ENCODE data around the gene GNPDA1.
A peak's percentile ranks its signal among the peaks of the same experiment; 100 is the strongest.

GNPDA1 gene

DNA sequence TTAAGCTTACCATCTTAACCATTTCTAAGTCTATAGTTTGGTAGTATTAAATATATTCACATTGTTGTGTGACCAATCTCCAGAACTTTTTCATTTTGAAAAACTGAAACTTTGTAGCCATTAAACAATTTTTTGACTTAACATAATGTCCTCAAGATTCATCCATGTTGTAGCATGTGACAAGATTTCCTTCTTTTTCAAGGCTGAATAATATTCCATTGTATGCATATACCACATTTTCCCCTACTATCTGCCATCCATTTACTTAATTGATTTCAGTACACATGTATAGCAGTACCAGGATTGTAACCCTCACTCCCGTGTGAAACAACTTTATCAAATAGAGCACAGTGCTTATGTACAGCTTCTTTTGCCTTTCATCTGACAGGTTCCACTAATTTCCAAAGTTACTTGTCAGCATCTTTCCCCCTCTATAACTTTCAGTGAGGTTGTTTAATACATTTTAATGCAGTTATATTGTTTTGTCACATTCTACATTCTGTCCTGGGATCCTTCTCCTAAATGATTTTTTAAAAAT, 7.4 kb upstream of the GNPDA1 start:
- no peak for DNase-seq

DNA sequence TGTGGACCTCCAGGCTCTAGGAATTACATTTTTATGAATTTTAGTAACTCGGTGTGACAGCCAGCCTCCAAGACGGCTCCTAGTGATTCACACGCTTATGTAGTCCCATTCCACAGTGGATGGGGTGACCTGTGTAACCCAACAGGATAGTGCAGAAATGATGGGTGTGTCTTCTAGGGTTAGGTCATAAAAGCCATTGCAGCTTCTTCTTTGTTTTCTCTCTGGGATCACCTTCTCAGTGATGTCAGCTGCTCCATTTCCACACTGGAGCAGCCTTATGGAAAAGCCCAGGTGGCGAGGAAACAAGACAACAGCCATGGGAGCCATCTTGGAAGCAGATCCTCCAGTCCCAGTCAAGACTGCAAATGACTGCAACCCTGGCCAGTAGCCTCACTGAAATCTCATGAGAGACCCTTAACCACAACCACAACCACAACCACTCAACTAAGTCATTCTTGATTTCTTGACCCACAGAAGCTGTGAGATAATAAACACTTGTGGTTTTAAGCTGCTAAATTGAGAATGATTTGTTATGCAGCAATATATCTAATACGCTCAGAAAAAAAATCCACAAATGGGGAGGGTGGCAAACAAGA, 5.1 kb upstream of the GNPDA1 start:
- DNase-seq = no peak

DNA sequence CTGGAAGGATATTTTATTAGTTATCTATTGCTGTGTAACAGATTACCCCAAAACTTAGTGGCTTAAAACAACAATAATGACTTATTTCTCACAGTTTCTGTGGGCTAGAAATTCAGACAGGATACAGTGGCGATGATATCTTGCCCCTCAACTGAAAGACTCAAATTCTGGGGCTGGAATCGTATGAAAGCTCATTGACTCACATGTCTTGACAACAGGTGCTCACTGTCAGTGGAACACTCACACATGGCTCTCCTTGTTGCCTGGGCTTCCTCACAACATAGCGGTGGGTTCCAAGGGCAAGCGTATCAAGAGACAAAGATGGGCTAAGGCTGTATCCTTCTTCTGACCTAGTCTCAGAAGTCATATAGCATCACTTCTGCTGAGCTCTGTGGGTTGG, 3.7 kb upstream of the GNPDA1 start:
- peak; percentile 18 for DNase-seq

DNA sequence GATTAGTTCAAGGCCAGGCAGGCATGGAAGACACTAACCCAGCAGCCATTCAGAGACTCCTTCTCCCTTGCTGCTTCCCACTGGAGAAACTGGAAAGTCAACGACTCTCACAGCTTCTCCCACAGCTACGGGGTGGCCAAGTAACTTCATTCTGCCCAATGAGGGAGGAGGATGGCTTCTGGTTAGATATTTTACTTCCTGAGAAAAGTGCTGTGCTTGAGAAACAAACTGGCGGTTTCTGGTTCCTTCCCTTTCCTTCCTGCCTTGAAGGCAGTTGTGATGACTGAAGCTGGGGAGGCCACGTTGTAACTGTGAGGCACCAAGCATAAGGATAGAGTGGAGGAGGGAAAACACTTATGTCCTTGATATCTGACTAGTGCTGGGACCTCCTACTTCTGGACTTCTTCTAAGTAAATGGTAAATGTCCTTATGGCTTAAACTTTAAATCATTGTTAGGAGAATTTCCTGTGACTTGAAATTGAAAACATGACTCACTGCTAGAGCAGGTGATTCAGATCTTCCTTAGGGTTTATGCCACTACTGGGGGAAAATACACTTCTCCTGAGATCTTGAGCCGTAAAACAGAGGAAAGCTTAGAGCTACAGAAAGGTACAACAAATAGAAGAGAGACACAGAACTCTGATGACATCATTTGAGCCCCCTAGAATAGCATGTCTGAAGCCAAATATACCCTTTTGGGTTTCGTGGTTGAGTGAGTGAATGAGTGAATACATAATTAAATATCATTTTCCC, 3.1 kb upstream of the GNPDA1 start:
- DNase-seq = peak; percentile 32

DNA sequence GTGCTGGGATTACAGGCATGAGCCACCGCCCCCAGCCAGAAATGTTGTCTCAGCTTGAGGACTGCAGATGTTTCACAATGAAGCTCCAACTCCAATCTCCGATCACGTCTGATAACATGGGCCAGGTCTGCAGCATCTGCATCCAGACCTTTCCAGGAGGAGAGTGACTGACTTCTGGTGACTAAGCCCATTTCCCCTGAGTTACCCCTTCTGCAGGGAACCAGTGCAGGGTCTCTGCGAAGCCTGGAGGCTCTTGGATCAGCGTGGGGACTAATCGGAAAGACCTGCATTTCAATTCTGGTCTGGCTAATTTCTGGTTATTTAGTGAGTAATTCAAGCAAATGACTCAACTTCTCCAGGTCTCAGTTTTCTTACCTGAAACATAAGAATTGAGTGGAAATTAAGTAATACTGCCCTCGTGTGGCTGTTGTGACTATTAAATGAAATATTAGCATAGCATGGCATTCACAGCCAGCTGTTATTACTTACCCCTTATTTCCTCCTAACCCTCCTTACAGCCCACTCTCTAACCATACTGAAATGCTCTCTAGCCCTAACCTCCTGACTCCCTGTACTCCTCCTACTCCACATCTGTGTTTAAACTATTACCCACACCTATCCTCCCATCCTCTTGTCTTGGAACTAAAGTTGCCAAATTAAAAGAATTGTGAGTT, 2.2 kb upstream of the GNPDA1 start:
- DNase-seq = peak; percentile 49

DNA sequence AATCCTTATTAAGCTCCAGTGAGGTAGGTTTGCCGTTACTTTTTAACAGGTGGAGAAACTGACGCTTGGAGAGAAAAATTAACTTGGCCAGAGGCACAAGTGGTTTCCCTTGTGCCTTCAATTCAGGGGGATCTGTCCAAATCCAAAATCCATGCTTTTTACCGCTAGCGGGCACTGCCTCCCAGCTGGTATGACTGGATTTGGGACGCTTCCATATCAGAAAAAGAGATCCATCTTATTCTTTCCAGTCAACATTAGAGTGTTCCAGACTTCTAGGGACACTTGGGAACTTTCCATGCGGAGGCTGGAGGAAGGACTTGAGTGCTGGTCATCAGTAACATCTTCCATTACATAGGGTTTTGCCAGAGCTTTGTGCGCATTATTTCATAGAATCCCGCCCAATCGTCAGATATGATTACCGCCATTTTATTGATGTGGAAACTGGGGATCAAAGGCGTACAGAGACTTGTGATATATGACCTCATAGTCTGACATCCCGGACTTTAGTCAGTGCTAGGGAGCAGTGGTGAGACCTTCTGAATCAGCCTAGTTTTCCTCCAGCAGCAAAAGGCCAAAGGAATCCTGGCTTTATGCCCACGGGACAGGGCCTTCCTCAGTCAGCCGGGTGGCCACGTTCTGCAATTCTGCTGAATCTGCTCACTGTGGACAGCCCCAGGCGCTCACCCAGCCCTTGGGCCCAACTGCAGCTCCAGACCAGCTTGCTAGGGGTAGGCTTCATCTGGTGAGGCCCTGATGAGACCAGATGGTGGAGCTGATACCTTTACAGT, 1.1 kb upstream of the GNPDA1 start:
- no peak for DNase-seq

DNA sequence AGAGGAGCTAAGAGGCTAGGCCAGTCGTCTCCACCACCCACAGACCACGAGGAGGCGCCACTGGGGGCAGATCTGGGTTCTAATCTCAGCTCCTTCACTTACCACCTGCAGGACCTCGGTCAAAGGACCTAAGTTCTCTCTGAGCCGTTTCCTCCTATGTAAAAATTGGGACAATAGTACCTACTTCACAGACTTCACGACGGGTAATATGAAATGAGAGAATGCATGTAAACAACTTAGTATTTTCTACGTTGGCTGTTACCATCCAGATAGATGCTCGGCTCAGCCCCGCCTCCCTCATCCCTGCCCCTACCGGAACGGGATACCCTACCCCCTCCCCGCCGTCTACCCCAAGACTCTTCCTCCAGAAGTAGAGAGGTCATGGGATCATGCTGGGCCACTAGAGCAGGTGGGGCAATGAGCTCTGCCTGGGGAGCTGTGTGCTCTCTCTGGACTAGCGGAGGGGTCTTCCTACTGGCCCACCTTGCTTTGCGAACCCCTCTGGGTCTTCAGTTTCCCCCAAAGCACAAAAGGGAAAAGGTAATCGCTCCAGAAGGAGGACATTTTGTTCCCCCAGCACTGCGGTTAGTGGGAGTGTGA, 541 bp downstream of the GNPDA1 start:
- peak; percentile 64 for DNase-seq

DNA sequence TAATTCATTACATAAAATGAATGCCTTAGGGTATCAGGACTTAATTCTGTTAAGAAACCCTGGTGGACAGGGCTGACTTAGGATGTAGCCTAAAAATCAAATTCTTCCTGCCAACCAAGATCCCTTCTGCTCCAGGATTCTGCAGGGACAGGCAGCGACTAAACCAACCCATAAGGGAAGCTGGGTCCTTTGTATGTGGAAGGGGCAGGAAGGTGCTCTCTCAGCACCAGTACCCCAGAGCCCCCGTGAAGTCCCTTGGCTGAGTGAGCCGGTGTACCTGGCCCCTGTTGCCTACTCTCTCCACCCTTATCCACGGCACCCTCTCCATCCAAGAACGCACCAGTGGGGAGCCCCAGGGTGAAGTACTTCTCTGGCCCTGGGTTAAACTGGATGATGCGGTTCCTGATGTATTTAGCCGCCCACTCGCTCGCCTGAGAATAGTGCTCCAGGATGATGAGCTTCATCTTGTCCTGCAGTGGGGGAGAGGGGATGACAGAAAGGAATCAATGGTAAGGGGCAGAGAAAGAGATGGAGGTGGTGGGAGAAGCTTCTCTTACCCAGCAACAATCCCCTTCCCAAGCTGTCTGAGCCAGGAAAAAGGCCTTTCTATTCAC, 1.1 kb downstream of the GNPDA1 start:
- peak; percentile 20 for DNase-seq

DNA sequence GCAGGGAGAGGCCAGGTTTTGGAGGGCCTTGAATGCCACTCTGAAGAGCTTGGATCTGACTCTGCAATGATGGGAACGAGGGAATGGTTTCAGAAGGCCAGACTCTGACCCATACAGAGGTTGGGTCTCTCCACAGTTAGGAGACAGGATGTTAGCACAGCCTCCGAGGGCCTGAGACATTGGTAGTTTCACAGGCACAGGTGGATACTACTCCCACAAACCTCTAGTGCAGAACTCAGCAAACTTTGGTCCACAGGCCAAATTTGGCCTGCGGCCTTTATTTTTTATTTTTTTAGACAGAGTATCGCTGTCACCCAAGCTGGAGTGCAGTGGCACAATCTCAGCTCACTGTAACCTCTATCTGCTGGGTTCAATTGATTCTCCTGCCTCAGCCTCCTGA, 2.9 kb downstream of the GNPDA1 start:
- no peak for DNase-seq

DNA sequence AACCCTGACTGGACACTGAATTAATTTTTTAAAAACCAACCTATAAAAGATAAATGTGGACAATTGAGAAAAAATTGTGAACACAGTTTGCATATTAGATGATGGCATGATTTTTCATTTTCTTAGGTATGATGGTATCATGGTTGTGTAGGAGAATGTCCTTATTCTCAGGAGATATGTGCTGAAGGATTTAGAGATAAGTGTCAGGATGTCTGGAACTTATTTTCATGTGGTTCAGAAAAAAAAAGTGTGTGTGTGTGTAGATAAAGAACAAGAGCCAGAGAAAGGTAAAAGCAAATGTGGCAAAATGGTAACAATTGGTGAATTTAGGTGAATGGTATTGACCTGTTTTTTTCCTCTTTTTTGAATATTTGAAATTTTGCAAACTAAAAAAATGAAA, 4.0 kb downstream of the GNPDA1 start:
- DNase-seq = no peak

DNA sequence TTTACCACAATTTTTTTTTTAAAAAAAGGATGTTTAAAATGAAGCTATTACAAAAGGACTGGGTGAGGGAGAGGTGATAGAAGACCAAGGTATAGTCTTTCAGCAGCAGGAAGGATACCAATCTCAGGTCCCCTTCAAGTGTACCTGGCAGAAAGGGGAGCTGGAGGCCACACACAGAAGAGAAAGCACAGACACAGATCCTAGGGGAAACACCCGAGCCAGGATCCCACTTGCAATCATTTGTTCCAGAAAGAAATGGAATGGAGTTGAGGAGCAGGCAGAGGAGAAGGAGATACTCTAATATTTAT, 5.6 kb downstream of the GNPDA1 start:
- no peak for DNase-seq

DNA sequence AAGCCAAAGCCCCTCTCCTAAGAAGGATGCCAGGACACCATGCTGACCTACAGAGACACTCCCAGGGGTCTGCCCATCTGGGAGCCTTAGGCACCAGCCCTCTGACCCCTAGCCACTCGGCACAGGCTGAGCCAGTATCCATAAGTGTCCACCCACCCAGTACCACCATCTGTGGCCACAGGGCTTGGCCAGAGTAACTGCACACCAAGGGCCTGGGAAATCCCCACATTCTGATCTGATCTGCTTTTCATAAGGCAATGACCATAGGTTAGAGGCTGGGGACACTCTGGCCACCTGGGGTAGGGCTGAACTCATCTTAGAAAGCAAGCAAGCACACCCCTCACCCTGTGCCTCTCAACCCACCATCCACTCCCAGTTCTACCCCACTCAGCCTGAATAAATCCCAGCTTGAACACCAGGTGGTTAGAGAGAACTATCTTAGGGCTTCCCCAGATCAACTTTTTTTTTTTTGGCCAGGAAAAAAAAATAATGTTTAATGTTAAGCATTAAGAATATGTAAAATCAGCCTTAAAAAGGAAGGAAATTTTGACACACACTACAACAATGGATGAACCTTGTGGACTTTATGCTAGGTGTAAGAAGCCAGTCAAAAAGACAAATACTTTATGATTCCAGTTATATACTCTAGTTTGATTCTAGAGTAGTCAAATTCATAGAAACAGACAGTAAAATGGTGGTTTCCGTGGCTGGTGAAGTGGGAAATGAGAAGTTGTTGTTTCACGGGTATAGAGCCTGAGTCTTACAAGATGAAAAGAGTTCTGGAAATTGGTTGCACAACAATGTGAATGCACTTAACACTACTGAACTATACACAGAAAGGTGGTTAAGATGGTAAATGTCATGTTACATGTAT, 6.2 kb downstream of the GNPDA1 start:
- no peak for DNase-seq

DNA sequence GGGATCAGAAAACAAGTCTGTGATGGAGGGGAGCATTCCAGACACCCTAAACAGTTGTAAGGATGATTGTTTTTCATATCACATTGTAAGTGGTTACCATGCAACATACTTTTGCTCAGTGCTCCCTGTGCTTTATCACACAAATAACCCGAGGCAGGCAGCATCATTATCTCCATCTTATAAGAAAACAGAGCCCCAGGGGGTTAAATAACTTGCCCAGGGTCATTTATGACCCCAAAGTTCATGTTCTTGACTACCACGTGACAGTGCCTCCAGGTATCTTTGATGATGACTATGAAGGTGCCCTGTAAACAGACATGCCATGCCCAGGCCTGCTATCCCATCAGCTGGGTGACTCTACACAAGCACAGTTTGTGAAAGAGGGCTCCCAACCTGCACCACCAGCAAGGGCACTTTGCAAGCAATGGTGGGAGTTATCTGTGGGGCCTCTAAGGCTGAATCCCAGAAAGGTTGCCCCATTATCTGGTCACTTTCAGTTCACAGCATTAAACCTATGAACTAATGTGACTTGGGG, 9.5 kb downstream of the GNPDA1 start:
- DNase-seq = no peak

DNA sequence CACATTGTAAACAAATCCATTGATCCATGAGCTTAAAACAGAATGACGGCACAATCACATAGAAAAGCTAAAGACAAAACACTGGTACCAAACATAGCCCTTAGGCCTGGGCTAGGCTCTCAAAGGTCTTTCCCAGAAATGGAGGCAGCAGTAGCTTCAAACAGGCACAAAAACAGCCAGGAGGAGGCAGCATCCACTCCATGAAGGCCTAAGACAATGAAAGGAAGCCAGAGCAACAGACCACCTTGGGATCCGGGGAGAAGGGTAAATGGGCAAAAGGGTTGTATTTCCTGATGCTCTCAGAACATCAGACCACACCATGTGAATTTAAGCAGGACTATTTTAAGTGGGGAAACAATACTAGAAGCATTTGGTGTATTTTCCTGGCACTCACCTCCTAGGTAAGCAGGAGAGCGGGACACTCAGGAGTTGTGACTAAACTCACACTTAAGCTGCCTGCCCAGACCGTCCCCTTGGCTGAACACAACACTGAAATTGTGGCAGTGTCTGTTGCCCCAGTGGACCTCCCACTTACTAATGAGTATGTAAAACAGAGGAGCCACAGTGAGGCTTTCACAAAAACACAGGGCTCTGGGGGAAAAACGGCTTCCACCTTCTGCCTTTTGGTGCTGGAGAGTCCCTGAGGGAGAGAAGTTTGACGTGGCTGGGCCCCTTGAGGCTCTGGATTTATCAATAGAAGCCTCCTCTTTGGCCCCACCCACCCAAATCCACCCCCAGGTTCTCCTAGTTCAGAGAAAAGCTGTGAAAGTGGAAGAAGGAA, 11.9 kb downstream of the GNPDA1 start:
- DNase-seq = no peak

DNA sequence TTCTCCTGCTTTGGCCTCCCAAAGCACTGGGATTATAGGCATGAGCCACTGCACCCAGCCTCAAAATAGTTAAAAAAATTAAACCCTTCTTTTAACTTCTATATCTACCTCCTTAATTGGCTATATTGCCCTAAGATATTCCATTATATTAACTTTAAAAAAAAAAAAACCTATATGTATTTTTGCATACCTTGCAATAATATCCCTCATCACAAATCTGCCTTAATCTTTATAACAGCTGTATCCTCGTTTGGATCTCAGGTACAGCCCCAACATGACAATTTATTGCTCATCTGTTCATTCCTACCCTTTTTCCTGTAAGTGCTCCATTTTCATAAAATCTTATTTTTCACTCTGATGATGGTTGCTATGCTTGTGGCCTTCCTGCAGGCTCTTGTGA, 12.7 kb downstream of the GNPDA1 start:
- DNase-seq = no peak

DNA sequence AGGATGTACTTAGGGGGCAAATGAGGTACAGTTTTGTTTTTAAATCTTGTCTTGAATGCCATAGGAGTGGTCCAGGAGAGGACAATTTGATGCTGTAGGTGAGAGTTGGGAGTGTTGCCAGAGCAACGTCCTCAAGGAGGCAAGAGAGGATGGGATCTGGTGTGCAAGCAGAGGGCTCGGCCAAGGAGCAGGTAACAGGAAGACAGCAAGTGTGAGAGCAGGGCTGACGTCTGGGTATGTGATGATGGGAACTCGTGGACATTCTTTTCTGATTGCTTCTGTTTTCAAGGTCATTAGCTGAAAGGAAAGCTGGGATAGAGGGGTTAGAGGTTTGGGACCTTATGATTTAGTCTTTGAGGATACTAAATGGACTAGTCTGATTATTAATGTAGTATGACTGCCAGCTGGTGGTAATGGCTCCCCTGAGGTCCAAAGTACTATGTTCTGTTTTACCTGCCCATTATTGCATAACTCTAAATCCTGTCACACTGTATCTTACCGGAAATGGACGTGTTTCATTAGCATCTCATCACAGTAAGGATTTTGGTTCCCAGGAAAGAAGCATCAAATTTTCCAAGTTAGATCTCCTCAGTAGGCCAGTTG, 15.4 kb downstream of the GNPDA1 start:
- no peak for DNase-seq

DNA sequence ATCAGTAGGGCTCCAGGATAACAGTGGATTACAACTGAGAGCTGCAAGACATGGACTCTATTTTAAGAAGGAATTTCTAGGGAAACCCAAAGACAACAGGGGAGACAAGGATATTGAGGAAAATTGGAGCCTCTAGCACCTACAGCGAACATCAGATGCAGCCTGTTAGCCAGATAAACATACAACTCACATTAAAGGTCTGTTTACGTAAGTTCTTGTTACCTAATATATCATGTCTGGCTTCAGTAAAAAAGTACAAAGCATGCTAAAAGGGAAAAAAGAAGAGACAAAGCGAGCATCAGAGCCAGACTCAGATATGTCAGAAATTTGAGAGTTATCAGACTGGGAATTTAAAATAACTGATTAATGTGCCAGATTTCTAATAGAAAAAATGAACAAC, 17.2 kb downstream of the GNPDA1 start:
- DNase-seq = no peak

DNA sequence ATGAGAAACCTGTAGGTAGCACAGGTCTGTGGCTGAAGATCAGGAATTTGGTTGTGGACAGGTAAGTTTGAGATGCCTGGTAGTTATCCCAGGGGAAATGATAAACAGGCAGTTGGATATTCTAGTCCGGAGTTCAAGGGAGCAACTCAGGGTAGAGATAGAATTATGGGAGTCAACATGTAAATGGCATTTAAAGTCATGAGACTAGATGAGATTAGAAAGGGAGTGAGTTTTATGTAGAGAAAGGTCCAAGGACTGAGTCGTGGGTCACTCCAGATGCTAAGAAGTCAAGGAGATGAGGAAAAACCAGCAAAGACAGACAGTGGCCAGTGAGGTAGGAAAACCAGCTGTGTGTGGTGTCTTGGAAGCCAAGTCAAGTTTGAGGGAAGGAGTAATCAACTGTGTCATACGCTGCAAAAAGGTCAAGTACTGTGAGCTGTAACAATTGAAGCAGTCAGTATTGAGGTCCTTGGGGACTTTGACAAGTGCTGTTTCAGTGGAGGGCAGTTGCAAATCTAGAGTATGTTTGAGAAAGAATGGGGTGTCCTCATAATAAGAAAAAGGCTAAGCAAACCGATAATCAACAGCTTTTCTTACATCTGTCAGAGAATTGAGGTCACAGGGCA, 18.2 kb downstream of the GNPDA1 start:
- DNase-seq = no peak

DNA sequence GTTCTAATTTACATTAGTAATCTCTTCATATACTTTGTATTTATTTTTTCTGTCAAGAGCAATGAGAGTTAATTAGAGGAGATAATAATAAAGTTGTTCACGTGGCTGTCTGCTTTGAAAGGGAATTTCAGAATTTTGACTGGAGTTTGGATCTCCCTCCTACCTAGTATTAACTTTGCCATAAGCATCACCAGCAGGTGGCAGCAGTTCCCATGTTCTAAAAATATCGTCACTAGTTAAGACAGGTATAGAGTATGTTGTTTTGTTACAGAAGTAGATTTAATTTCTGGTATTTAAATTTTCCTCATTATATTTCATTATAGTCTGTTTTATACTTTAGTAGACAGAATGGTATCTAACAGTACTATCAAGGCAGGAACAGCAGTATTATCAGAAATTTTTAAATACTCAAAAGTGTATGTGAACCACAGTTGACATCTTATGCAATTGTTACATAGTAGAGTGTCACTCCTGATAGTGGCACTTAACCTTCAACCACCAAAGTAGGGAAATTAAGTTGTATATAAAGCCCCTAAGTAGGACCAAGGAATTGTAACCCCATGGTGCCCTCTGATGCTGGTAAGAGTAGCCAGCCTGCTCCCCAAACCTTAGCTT, 20.4 kb downstream of the GNPDA1 start:
- DNase-seq = peak; percentile 79
